ENCODE results near the gene TXNRD2.

The TXNRD2 gene

GRCh38 chr22:19866665-19867009 is 75.0 kb downstream of the TXNRD2 start:
- no peak overlapping the region for H3K9ac ChIP-seq (ENCODE audit: low read depth, low read length)
- H3K4me3 ChIP-seq (ENCODE audit: low read depth, low read length): no peak overlapping the region
- H3K9me3 ChIP-seq (ENCODE audit: control insufficient read depth, insufficient read depth, low read length): no peaks in the 10 kb centered on the region
- no peaks in the 10 kb centered on the region for H3K4me1 ChIP-seq (ENCODE audit: control insufficient read depth, insufficient read depth, low read length)
- H3K27me3 ChIP-seq (ENCODE audit: control insufficient read depth, insufficient read depth, low read length): no peaks in the 10 kb centered on the region
- no peak overlapping the region for H3K27ac ChIP-seq (ENCODE audit: low read depth, low read length)
- no peaks in the 10 kb centered on the region for H3K36me3 ChIP-seq (ENCODE audit: control insufficient read depth, insufficient read depth, low read length)

- H3K27ac ChIP-seq (ENCODE audit: low read depth, low read length): no peak overlapping the region
- no peak overlapping the region for H3K9ac ChIP-seq (ENCODE audit: low read depth, low read length)
- H3K36me3 ChIP-seq (ENCODE audit: control insufficient read depth, insufficient read depth, low read length): no peaks in the 10 kb centered on the region
- H3K4me1 ChIP-seq (ENCODE audit: control insufficient read depth, insufficient read depth, low read length): no peaks in the 10 kb centered on the region
- no peaks in the 10 kb centered on the region for H3K27me3 ChIP-seq (ENCODE audit: control insufficient read depth, insufficient read depth, low read length)
- H3K9me3 ChIP-seq (ENCODE audit: control insufficient read depth, insufficient read depth, low read length): no peaks in the 10 kb centered on the region
- no peak overlapping the region for H3K4me3 ChIP-seq (ENCODE audit: low read depth, low read length)
These were observed 76.3 kb downstream of the TXNRD2 start for GRCh38 chr22:19865141-19865829.

GRCh38 chr22:19864538-19865106 is 77.0 kb downstream of the TXNRD2 start:
- no peaks in the 10 kb centered on the region for H3K27me3 ChIP-seq (ENCODE audit: control insufficient read depth, insufficient read depth, low read length)
- no peaks in the 10 kb centered on the region for H3K4me1 ChIP-seq (ENCODE audit: control insufficient read depth, insufficient read depth, low read length)
- H3K27ac ChIP-seq (ENCODE audit: low read depth, low read length): no peak overlapping the region
- no peaks in the 10 kb centered on the region for H3K9me3 ChIP-seq (ENCODE audit: control insufficient read depth, insufficient read depth, low read length)
- no peaks in the 10 kb centered on the region for H3K36me3 ChIP-seq (ENCODE audit: control insufficient read depth, insufficient read depth, low read length)
- no peak overlapping the region for H3K9ac ChIP-seq (ENCODE audit: low read depth, low read length)
- no peak overlapping the region for H3K4me3 ChIP-seq (ENCODE audit: low read depth, low read length)

GRCh38 chr22:19863571-19863970 is 78.0 kb downstream of the TXNRD2 start:
- H3K27me3 ChIP-seq (ENCODE audit: control insufficient read depth, insufficient read depth, low read length): no peaks in the 10 kb centered on the region
- H3K9ac ChIP-seq (ENCODE audit: low read depth, low read length): no peak overlapping the region
- no peaks in the 10 kb centered on the region for H3K36me3 ChIP-seq (ENCODE audit: control insufficient read depth, insufficient read depth, low read length)
- no peaks in the 10 kb centered on the region for H3K9me3 ChIP-seq (ENCODE audit: control insufficient read depth, insufficient read depth, low read length)
- H3K27ac ChIP-seq (ENCODE audit: low read depth, low read length): no peak overlapping the region
- H3K4me3 ChIP-seq (ENCODE audit: low read depth, low read length): no peak overlapping the region
- H3K4me1 ChIP-seq (ENCODE audit: control insufficient read depth, insufficient read depth, low read length): no peaks in the 10 kb centered on the region

- no peaks in the 10 kb centered on the region for H3K4me1 ChIP-seq (ENCODE audit: control insufficient read depth, insufficient read depth, low read length)
- no peak overlapping the region for H3K4me3 ChIP-seq (ENCODE audit: low read depth, low read length)
- no peak overlapping the region for H3K27ac ChIP-seq (ENCODE audit: low read depth, low read length)
- H3K9me3 ChIP-seq (ENCODE audit: control insufficient read depth, insufficient read depth, low read length): no peaks in the 10 kb centered on the region
- H3K27me3 ChIP-seq (ENCODE audit: control insufficient read depth, insufficient read depth, low read length): no peaks in the 10 kb centered on the region
- H3K36me3 ChIP-seq (ENCODE audit: control insufficient read depth, insufficient read depth, low read length): no peaks in the 10 kb centered on the region
- no peak overlapping the region for H3K9ac ChIP-seq (ENCODE audit: low read depth, low read length)
These were observed 78.9 kb downstream of the TXNRD2 start for GRCh38 chr22:19862619-19863246.

- H3K36me3 ChIP-seq (ENCODE audit: control insufficient read depth, insufficient read depth, low read length): no peaks in the 10 kb centered on the region
- H3K27me3 ChIP-seq (ENCODE audit: control insufficient read depth, insufficient read depth, low read length): no peaks in the 10 kb centered on the region
- peaks cover 7% of the 10 kb centered on the region; the same call in 1 of the 2 replicates for H3K4me1 ChIP-seq (ENCODE audit: control insufficient read depth, insufficient read depth, low read length)
- H3K9me3 ChIP-seq (ENCODE audit: control insufficient read depth, insufficient read depth, low read length): no peaks in the 10 kb centered on the region
- H3K27ac ChIP-seq (ENCODE audit: low read depth, low read length): no peak overlapping the region
- no peak overlapping the region for H3K4me3 ChIP-seq (ENCODE audit: low read depth, low read length)
- H3K9ac ChIP-seq (ENCODE audit: low read depth, low read length): no peak overlapping the region
These were observed 81.6 kb downstream of the TXNRD2 start for GRCh38 chr22:19859861-19860510.

GRCh38 chr22:19857382-19857781 is 84.2 kb downstream of the TXNRD2 start:
- no peaks in the 10 kb centered on the region for H3K27me3 ChIP-seq (ENCODE audit: control insufficient read depth, insufficient read depth, low read length)
- no peak overlapping the region for H3K4me3 ChIP-seq (ENCODE audit: low read depth, low read length)
- H3K9me3 ChIP-seq (ENCODE audit: control insufficient read depth, insufficient read depth, low read length): no peaks in the 10 kb centered on the region
- peaks cover 15% of the 10 kb centered on the region for H3K4me1 ChIP-seq (ENCODE audit: control insufficient read depth, insufficient read depth, low read length)
- H3K36me3 ChIP-seq (ENCODE audit: control insufficient read depth, insufficient read depth, low read length): peaks cover 4% of the 10 kb centered on the region; the same call in 1 of the 2 replicates
- H3K27ac ChIP-seq (ENCODE audit: low read depth, low read length): no peak overlapping the region
- H3K9ac ChIP-seq (ENCODE audit: low read depth, low read length): no peak overlapping the region

- H3K9me3 ChIP-seq (ENCODE audit: control insufficient read depth, insufficient read depth, low read length): no peaks in the 10 kb centered on the region
- no peaks in the 10 kb centered on the region for H3K27me3 ChIP-seq (ENCODE audit: control insufficient read depth, insufficient read depth, low read length)
- H3K4me3 ChIP-seq (ENCODE audit: low read depth, low read length): peak overlapping the region; percentile 95
- peaks cover 20% of the 10 kb centered on the region for H3K36me3 ChIP-seq (ENCODE audit: control insufficient read depth, insufficient read depth, low read length)
- peaks cover 15% of the 10 kb centered on the region for H3K4me1 ChIP-seq (ENCODE audit: control insufficient read depth, insufficient read depth, low read length)
- peak overlapping the region; percentile 75 for H3K27ac ChIP-seq (ENCODE audit: low read depth, low read length)
- peak overlapping the region; percentile 76; the same call in 1 of the 2 replicates for H3K9ac ChIP-seq (ENCODE audit: low read depth, low read length)
These were observed 85.9 kb downstream of the TXNRD2 start for GRCh38 chr22:19855504-19856409.

- Histone ChIP-seq H3K9ac (ENCODE audit: low read depth, low read length) (peak within 1 kb of the TSS; percentile 86), H3K4me3 (ENCODE audit: low read depth, low read length) (peak within 1 kb of the TSS; percentile 95), H3K27ac (ENCODE audit: low read depth, low read length) (peak within 1 kb of the TSS; percentile 79), H3K27me3 (ENCODE audit: control insufficient read depth, insufficient read depth, low read length) (no peaks in the 10 kb centered on the region), H3K36me3 (ENCODE audit: control insufficient read depth, insufficient read depth, low read length) (peaks cover 28% of the 10 kb centered on the region), H3K9me3 (ENCODE audit: control insufficient read depth, insufficient read depth, low read length) (no peaks in the 10 kb centered on the region), H3K4me1 (ENCODE audit: control insufficient read depth, insufficient read depth, low read length) (peaks cover 15% of the 10 kb centered on the region)
These were observed 86.7 kb downstream of the TXNRD2 start, which contains the start of the genes GNB1L and RTL10 for GRCh38 chr22:19854778-19855503. GNB1L (minus strand) TSS chr22:19854874; CDS start chr22:19821355, 33,519 bp downstream. RTL10 (minus strand) TSS chr22:19854874; CDS start chr22:19852261, 2,613 bp downstream.

Data from HUES48 (cell line).